Kidney tubule cell (primary cell): ENCODE data around the gene SRGAP1.

ENCODE experiments used
- DNase-seq: peaks from one replicate; pipeline ENCODE4 v3.0.0-alpha.2; 2018; ENCODE audit warnings: low spot score

SRGAP1 gene

GRCh38 chr12:64205542-64205941 lies 361.0 kb downstream of the SRGAP1 start:
- no peak for DNase-seq

GRCh38 chr12:64207453-64207852 lies 363.0 kb downstream of the SRGAP1 start:
- no peak for DNase-seq
